ENCODE results near the gene SETD3. TPM values are rescaled to one million over a fixed set of nuclear protein-coding genes. Genes with fewer than 3 reads are reported as not detected.

Gene SETD3
- polyA plus RNA-seq, 1 donor (not counting 4 experiments of a cell fraction or from before 2014, with no cell fraction given), result 48.1 TPM

DNA sequence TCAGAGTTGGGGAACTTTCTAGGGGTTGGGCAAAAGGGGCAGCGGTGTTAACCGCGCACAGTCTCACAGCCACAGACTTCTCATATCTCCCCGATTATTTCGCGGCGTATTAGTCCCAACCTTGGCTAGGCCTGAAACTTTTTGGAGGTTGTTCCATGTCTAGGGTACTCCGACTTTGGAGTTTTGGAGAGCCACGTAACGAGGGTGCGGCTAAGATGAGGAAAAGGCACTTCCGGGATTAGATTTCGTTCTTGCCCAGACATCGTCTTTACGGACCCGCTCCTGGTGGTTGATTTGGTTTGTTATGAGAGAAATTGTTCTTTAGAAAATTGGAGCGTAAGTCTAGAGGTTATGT lies 1.1 kb upstream of the SETD3 start:
- Histone ChIP-seq H3K4me3 (ENCODE audit: control insufficient read depth in 2 of 3, extremely low read depth in 1 of 3, insufficient read depth in 2 of 3, low read depth in 1 of 3, low read length in 3 of 3) (peak overlapping the region; percentile 79 to 91 (median 84)), H3K4me2 (ENCODE audit: control insufficient read depth, extremely low read depth, insufficient read depth, low read depth, low read length) (peak overlapping the region; percentile 93), H3K36me3 (ENCODE audit: control insufficient read depth in 2 of 2, extremely low read depth in 1 of 2, insufficient read depth in 2 of 2, low read length in 2 of 2) (peaks cover 0 to 3% of the 10 kb centered on the region in 2 experiments), H3K79me2 (ENCODE audit: control insufficient read depth, insufficient read depth, low read length) (peaks cover 91% of the 10 kb centered on the region), H3K4me1 (ENCODE audit: control insufficient read depth, extremely low read depth, insufficient read depth, low read length) (peaks cover 34% of the 10 kb centered on the region), H2AFZ (ENCODE audit: control insufficient read depth, low read length) (peak overlapping the region; percentile 90), H3K27me3 (ENCODE audit: control insufficient read depth, extremely low read depth, insufficient read depth, low read length) (no peaks in the 10 kb centered on the region), H3K9me1 (ENCODE audit: control insufficient read depth, extremely low read depth, insufficient read depth, low read length) (no peaks in the 10 kb centered on the region), H4K20me1 (ENCODE audit: control insufficient read depth, extremely low read depth, insufficient read depth, low read length) (peaks cover 21% of the 10 kb centered on the region), H3K9ac (ENCODE audit: control insufficient read depth, extremely low read depth, insufficient read depth, low read length) (peak overlapping the region; percentile 97), H3K27ac (ENCODE audit: control insufficient read depth, insufficient read depth, low read length) (peak overlapping the region; percentile 96), H3K9me3 (ENCODE audit: control insufficient read depth, low read depth, low read length) (no peaks in the 10 kb centered on the region)
- dilution Hi-C loops (cut with MboI; ENCODE audit: extremely low pct_ligation_motif_present, low sequenced_read_pairs), result no loop called here
- DNase-seq (ENCODE audit: low read depth, low spot score), result no peak
- TF ChIP-seq EZH2 (IDR thresholded peaks at IDR 0.05; ENCODE audit: low read length), result no peak
- TF ChIP-seq, protein P1, sequence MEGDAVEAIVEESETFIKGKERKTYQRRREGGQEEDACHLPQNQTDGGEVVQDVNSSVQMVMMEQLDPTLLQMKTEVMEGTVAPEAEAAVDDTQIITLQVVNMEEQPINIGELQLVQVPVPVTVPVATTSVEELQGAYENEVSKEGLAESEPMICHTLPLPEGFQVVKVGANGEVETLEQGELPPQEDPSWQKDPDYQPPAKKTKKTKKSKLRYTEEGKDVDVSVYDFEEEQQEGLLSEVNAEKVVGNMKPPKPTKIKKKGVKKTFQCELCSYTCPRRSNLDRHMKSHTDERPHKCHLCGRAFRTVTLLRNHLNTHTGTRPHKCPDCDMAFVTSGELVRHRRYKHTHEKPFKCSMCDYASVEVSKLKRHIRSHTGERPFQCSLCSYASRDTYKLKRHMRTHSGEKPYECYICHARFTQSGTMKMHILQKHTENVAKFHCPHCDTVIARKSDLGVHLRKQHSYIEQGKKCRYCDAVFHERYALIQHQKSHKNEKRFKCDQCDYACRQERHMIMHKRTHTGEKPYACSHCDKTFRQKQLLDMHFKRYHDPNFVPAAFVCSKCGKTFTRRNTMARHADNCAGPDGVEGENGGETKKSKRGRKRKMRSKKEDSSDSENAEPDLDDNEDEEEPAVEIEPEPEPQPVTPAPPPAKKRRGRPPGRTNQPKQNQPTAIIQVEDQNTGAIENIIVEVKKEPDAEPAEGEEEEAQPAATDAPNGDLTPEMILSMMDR (optimal IDR thresholded peaks at IDR 0.05 in 1 of 3, IDR thresholded peaks at IDR 0.05 in 1 of 3, conservative IDR thresholded peaks at IDR 0.05 in 1 of 3; ENCODE audit: extremely low read depth in 1 of 3, insufficient read depth in 2 of 3, low read length in 3 of 3), result no peak
- FAIRE-seq, result no peak

GRCh38 chr14:99480917-99481744 lies 472 bp upstream of the SETD3 start, which contains the start of gene CCNK:
Gene CCNK, plus strand, starts transcription at chr14:99481409. Its CDS starts 11,269 bp downstream, at chr14:99492678.
- FAIRE-seq (peak; percentile 69), DNase-seq (ENCODE audit: low read depth, low spot score) (peak; percentile 99)
- dilution Hi-C loops (cut with MboI; ENCODE audit: extremely low pct_ligation_motif_present, low sequenced_read_pairs), result no loop called here
- no peaks in the 10 kb centered on the region for H3K9me3 ChIP-seq (ENCODE audit: control insufficient read depth, low read depth, low read length)
- TF ChIP-seq EZH2 (IDR thresholded peaks at IDR 0.05; ENCODE audit: low read length), result no peak
- TF ChIP-seq, protein P1 (optimal IDR thresholded peaks at IDR 0.05 in 1 of 3, IDR thresholded peaks at IDR 0.05 in 1 of 3, conservative IDR thresholded peaks at IDR 0.05 in 1 of 3; ENCODE audit: extremely low read depth in 1 of 3, insufficient read depth in 2 of 3, low read length in 3 of 3), result no peak
- H3K79me2 ChIP-seq (ENCODE audit: control insufficient read depth, insufficient read depth, low read length), result peaks cover 91% of the 10 kb centered on the region
- H3K9me1 ChIP-seq (ENCODE audit: control insufficient read depth, extremely low read depth, insufficient read depth, low read length), result no peaks in the 10 kb centered on the region
- H4K20me1 ChIP-seq (ENCODE audit: control insufficient read depth, extremely low read depth, insufficient read depth, low read length), result peaks cover 21% of the 10 kb centered on the region
- H3K27ac ChIP-seq (ENCODE audit: control insufficient read depth, insufficient read depth, low read length), result peak within 1 kb of the TSS; percentile 96
- H3K4me3 ChIP-seq (ENCODE audit: control insufficient read depth in 2 of 3, extremely low read depth in 1 of 3, insufficient read depth in 2 of 3, low read depth in 1 of 3, low read length in 3 of 3), result peak within 1 kb of the TSS; percentile 79 to 91 (median 84)
- H3K27me3 ChIP-seq (ENCODE audit: control insufficient read depth, extremely low read depth, insufficient read depth, low read length), result no peaks in the 10 kb centered on the region
- H3K4me1 ChIP-seq (ENCODE audit: control insufficient read depth, extremely low read depth, insufficient read depth, low read length), result peaks cover 34% of the 10 kb centered on the region
- peak within 1 kb of the TSS; percentile 90 for H2AFZ ChIP-seq (ENCODE audit: control insufficient read depth, low read length)
- peak within 1 kb of the TSS; percentile 97 for H3K9ac ChIP-seq (ENCODE audit: control insufficient read depth, extremely low read depth, insufficient read depth, low read length)
- peak within 1 kb of the TSS; percentile 93 for H3K4me2 ChIP-seq (ENCODE audit: control insufficient read depth, extremely low read depth, insufficient read depth, low read depth, low read length)
- peaks cover 0 to 3% of the 10 kb centered on the region in 2 experiments for H3K36me3 ChIP-seq (ENCODE audit: control insufficient read depth in 2 of 2, extremely low read depth in 1 of 2, insufficient read depth in 2 of 2, low read length in 2 of 2)

Data from keratinocyte (primary cell).